HG03558 (cell line): ENCODE measurements around the gene ZNF579.
"Not testable (repeated sequence)": the region's sequence is repeated elsewhere in the genome, so short reads cannot be mapped to it uniquely, and the experiment has no call there.

ENCODE experiments used
- ATAC-seq: cut with Tn5 transposase; IDR thresholded peaks from one replicate; pipeline ENCODE4 v1.9.1; 2021; ENCODE audit warnings: moderate number of reproducible peaks; ENCODE audit not compliant: unreplicated experiment; ENCODE audit errors: extremely low read depth

Gene ZNF579

DNA sequence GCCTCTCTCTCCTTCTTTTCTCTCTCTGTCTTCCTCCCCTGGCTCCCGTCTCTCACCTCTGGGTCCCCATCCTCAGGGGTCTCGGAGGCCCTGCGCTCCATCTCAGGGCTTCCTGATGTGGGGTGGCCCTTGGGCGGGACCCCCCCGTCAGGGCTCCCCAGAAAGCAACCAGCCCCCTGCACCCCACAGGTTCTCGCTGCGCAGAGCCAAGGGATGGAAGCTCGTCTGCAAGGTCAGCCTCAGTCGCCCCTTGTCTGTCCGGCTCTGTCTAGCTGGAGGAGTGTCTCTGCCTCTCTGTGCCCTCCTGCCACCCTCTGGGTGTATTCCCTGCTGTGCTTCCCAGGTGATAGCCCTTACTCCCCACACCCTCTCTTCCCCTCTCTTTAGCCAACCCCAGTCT, 35.2 kb downstream of the ZNF579 start, which contains the start of gene SBK3:
Gene SBK3 (minus strand): TSS at position 101 of the 400 bp plus-strand sequence. CDS start 0 bp downstream, at position 101.
- no peak for ATAC-seq

DNA sequence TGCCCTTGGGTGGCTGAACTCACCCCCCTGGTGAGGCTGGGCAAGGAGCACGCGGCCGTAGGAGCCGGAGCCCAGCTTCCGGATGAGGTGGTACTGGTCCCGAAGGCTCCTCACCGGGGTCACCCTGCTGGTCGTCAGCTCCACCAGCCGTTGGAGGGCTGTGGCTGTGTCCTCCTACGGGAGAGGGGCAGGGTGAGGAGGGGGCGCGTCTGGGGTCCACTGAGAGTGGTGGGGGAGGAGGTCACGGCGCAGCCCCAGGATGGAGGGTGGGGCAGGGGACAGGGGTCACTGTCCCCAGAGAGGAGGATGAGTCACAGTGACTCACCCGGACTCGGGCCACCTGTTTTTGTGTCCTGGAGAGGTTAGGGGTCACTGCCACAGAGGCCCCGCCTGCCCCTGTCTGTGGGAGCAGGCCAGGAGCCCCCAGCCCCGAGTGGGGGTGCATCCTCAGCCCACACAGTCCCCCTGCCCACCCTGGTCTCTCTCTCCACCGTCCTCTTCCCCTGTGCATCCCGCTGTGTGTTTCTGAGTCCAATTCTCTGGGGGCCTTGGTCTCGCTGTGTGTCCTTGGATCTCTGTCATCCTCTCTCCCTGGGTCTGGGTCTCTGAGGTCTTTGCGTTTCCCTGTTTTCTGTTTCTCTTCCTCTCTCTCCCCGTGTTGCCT, 35.7 kb downstream of the ZNF579 start:
- no peak for ATAC-seq

DNA sequence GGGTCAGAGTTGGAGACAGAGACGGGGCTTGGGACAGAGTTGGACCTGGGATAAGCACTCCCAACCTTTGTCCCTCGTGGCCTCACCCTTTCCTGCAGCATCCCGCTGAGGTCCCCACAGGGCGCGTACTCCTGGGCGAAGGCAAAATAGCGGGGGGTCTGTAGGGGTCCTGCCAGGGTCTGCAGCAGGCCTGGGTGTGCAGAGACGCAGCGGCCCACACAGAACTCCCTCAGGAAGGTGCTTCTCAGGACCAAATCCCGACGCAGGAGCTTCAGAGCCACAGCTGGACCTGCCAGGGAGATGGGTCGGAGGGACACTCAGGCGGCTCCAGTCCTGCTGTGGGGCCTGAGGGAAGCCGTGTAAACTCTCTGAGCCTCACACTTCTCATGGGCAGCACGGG, 36.6 kb downstream of the ZNF579 start:
- ATAC-seq, result no peak

DNA sequence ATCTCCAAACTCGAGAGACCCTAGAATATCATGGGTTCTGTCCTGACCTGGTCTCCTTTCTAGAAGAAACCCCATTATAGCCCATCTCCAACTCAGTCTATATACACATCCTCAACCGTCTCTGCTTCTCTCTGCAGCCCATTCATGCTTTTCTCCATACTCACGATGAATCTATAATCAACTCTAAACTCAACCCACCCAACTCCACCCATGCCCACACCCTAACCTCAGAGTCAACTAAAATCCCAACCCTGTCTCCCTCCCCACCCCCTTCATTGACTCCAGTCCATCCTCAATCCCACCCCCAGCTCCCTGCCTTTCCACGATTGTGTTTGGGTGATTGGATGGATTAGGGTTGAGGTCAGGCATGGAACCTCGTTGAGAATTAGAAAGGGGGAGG, 37.1 kb downstream of the ZNF579 start:
- ATAC-seq, result no peak

DNA sequence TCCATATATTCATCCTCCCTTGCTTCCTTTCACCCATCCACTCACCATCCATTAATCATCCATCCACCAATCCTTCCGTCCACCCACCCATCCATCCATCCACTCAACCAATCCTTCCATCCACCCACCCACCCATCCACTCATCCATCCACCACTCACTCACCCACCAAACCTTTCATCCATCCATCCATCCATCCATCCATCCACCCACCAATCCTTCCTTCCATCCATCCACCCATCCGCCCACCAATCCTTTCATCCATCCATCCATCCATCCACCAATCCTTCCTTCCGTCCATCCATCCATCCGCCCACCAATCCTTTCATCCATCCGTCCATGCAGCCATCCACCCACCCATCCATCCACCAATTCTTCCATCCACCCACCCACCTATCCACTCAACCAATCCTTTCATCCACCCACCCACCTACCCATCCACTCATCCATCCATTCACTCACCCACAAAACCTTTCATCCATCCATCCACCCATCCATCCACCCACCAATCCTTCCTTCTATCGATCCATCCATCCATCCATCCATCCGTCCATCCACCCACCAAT, 38.3 kb downstream of the ZNF579 start:
- no peak for ATAC-seq

DNA sequence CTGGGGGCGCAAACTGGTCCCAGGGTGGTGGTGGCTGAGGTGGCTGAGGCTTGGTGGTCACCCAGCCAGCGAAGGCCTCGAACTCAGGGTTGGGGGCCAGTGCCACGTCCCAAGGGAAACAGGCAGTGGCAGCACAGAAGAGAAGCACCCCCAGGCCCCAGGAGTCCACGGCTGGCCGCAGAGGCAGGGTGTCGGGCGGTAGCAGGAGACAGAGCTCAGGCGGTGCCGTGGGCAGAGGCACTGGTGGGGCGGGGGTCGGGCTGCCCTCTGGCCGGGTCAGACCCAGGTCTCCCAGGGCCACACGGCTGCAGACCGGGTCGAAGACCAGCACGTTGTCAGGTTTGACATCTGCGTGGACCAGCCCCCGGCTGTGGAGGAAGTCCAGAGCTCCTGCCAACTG, 39.6 kb downstream of the ZNF579 start:
- ATAC-seq, result no peak

DNA sequence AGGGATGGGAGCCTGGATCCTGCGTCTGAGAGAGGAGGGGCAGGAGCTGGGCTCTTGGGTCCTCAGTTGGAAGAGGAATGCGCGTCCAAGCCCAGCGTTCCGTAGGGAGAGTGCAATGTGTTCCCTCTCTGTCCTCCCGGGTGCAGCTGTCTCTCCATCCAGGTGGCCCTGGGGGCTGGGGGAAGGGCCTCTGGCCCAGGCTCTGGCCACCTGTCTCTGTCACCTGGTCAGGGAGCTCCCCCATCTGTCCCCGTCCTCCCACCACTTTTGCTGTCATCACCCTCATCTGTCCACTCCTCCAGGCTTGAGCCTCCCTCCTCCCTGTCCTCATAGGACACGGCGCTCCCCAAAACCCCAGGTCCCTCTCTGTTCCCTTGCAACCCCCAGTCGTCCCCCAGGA, 40.0 kb downstream of the ZNF579 start:
- no peak for ATAC-seq

DNA sequence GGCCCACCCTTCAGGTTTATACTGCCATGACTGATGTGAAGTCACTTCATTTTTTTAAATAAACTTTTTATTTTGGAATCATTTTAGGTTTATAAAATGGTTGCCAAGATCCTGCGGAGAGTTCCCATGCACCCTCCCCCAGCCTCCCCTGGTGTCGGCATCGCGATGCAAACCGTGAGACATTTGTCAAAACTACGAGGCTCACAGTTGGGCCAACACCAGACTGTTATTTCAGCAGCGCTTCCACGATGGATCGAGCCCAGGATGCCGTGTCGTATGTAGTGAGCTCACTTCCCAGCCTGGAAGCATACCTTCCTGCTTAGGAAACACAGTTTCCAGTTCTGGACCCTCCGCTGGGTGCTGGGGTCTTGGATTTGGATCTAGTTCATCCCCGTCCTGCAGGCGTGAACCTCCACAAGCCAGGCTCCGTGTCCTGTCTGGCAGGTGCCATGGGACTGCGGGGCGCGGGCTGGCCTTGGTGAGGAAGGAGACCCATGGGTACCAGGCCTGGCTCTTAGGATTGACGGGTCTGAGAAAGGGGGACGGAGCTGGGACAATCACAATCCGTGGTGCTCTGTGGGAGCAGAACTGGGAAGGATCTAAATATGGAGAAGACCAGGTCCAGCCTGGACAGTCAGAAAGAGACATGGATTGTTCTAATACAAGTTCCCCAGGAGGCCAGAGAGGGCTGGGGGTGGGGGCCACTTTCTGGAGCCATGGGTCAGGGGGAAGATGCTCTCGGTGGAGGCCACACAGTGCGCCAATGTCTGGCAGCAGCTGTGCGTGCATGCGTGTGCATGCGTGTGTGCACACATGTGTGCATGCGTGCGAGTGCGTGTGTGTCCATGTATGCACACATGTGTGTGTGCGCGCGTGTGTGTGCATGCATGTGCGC, 41.3 kb downstream of the ZNF579 start:
- no peak for ATAC-seq

DNA sequence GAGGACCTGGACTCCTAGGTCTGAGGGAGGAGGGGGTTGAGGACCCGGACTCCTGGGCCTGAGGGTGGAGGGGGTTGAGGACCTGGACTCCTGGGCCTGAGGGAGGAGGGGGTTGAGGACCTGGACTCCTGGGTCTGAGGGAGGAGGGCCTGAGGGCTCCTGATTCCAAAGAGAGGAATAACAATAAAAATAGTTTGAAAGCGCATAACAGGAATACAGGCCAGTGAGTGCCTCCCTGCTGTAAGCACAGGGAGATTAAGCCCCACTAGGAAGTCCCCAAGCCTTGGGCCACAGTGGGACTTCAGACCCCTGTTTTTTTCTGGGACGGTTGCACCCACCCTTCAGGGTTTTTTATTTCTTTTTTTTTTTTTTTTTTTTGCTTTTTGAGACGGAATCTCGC, 42.5 kb downstream of the ZNF579 start:
- no peak for ATAC-seq

DNA sequence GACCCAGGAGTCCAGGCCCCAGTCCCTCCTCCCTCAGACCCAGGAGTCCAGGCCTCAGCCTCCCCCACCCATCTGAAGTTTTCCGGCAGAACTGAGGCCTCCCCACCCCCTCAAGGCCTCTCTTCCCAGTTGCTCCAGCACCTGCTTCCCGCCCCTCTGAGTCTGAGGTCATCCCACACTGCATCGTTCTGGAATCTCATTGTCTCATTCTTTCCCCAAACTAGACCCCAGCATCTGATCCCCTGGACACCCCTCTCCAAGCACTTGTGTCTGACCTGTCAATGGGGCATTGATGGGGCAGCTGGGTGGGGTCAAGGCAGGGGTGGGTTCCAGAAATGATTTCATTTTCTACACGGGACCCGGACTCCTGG, 42.9 kb downstream of the ZNF579 start:
- ATAC-seq, result no peak

DNA sequence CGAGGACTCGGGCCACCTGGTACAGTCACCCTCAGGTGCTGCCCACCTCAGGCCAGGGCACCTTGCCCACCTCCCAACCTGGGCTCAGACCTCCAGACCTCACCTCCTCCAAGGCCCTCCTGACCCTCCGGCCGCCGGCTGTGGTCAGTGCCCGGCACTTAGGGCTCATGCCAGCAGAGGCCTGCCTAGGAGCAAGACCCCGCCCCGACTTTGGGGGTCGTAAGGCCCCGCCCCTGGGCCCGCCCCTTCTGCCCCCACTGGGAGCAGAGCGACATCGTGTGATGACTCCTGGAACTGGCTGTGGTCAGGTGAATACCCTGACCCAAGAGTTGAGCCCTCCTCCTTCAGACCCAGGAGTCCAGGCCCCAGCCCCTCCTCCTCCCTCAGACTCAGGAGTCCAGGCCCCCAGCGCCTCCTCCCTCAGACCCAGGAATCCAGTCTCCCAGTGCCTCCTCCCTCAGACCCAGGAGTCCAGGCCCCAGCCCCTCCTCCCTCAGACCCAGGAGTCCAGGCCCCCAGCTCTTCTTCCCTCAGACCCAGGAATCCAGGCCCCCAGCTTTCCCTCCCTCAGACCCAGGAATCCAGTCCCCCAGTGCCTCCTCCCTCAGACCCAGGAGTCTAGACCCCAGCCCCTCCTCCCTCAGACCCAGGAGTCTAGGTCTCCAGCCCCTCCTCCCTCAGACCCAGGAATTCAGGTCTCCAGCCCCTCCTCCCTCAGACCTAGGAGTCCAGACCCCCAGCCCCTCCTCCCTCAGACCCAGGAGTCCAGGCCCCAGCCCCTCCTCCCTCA, 43.5 kb downstream of the ZNF579 start, which contains the start of gene SBK2:
Gene SBK2 (minus strand): TSS at position 183 of the 790 bp plus-strand sequence. CDS start 839 bp downstream, outside the sequence.
- no peak for ATAC-seq

DNA sequence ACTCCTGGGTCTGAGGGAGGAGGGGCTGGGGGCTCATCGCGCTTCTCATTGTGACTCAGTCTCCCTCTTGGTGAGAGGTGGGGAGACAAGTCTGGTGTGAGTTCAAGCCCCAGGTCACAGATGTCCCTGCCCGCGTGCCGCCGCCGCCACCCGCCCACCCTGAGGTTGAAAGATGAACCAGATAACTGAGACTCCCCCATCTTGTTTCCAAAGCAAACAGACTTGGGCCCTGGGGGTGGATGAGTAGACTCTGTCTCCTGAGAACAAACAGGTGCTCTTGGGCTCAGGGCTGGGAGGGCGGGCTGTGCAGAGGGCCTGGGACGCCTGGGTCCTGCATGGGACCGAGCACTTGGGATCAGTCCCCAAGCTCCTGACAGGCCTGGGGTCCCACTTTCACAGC, 44.3 kb downstream of the ZNF579 start:
- ATAC-seq, result no peak

DNA sequence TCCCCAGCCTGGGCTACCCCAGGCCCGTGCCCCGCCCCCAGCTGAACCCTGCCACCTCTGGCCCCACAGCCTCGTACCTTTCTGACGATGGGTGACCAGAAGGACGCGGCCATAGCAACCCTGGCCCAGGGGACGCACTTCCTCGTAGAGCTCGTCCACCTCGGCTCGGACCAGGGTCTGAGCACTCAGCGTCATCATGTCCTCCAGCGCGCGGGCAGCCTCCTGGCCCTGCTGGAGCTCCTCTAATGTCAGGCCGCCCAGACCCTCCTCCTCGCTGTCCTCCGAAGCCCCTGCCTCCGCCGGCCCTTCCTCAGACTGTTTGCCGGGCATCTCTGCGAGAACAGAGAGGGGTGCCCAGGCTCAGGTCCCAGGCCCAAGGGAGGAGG, 44.7 kb downstream of the ZNF579 start:
- ATAC-seq, result no peak

DNA sequence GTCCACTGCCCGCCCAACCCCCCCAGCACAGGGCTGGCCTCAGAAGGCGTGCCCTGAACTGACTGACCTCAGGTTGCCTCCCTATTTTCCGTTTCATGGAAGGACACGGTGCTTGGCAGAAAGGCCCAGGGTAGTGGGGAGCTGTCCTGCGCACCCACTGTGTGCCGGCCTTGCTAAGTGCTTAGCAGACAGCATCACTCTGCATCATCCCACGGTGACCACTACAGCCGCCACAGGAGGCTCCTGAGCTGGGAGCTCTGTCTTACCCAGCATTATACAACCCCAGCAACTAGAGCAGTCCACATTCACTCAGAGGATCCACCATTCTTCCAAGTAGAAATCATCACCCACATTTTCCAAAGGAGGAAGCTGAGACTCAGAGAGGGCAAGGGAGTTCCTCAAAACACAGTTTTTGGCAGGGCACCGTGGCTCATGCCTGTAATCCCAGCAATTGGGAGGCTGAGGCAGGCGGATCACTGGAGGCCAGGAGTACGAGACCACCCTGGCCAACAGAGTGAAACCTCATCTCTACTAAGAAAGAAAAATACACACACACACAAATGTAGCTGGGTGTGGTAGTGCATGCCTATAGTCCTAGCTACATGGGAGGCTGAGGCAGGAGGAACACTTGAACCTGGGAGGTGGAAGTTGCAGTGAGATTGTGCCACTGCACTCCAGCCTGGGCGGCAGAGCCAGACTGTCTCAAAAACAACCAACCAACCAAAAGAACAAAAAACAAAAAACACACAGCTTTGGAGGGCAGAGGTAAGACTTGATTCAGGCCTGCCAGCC, 45.3 kb downstream of the ZNF579 start:
- no peak for ATAC-seq

DNA sequence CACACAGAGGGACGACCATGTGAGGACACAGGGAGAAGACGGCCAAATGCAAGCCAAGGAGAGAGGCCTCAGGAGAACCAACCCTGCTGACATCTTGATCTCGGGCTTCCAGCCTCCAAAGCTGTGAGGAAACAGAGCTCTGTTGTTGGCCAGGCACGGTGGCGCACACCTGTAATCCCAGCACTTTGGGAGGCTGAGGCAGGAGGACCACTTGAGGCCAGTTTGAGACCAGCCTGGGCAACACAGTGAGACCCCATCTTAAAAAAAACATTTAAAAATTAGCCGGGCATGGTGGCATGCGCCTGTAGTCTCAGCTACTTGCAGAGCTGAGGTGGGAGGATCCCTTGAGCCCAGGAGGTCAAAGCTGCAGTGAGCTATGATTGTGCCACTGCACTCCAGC, 46.4 kb downstream of the ZNF579 start:
- not testable (repeated sequence) for ATAC-seq

DNA sequence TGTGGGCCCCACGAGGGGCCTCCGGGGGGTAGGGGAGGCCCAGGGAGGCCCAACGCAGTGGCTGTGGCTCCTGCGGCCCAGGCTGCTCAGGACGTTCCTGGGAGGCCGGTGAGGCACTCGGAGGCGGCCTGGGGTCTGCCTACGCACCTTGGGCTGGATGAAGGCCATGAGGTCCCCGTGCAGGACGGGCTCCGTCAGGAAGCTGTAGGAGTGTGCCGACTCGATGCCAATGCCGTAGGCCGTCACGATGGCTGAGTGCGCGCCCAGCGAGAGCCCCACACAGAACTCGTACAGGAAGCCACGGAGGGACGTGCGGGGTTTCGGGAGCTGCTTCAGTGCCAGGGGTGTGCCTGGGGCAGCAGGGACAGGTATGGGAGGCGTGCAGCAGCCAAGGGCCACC, 49.7 kb downstream of the ZNF579 start:
- no peak for ATAC-seq

DNA sequence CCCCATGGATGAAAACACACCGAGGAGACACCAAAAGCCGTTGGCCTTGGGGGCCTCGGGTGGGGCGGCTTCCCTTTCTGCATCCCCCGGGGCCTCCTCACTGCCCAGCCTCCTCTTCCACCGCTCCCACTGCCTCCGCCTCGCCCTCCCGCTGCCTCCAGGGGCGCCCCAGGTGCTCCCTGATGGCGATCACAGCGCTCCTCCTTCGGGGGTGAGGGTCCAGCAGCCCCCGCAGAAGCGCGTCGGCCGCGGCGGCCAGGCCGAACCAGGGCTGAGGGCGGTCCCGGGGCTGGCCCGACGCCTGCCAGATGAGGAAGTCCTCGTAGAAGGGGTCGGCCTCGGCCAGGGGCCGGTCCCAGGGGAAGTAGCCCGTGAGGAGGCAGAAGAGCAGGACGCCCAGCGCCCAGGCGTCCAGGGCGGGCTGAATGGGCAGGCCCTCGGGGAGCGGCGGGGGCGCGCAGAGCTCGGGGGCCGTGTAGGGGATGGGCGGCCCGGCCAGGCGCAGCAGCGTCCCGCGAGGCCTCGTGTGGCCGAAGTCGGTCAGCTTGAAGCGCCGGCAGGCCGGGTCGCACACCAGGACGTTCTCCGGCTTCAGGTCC, 50.9 kb downstream of the ZNF579 start:
- no peak for ATAC-seq

DNA sequence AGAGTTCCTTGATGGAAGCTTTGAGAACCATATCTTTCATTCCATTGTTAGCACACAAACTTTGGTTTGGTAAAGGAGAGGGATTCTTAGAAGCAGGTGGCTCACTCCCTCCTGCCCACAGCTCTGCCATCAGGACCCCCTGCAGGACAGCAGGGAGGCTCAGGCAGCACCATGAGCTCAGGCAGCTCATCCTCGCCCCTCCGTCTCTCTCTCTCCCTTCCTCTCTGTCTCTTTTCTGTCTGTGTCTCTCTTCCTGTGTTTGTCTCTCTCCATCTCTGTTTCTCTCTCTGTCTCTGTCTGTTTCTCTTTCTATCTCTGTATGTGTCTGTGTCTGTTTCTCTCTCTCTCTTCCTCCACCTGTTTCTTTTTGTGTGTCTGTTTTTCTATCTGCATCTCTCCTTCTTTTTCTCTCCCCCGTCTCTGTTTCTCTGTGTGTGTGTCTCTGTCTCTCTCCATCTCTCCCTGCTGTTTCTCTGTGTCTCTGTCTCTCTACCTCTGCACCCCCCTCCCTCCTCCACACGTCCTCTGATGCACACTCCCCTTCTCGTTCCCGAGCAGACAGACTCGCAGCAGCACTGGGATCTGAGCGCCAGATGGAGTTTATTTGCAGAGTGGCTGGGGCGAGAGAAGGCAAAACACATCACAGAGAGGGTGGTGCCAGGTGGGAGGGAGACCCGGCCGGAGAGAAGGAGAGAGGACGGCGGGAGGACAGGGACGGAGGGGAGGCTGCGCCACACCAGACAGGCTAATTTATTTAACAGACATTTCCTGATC, 52.4 kb downstream of the ZNF579 start:
- ATAC-seq, result no peak
